HG03108 (cell line): ENCODE data around the gene GALNT18.

Experiments
- ATAC-seq: cut with Tn5 transposase; IDR thresholded peaks from one replicate; pipeline ENCODE4 v1.9.1; 2021; ENCODE audit warnings: moderate library complexity; ENCODE audit not compliant: unreplicated experiment

Gene GALNT18

GRCh38 chr11:11533751-11534150, 88.1 kb downstream of the GALNT18 start:
- no peak for ATAC-seq

- no peak for ATAC-seq
Observed at GRCh38 chr11:11533057-11533456, 88.7 kb downstream of the GALNT18 start.

GRCh38 chr11:11532574-11532973, 89.2 kb downstream of the GALNT18 start:
- ATAC-seq: no peak

GRCh38 chr11:11531131-11531908, 90.5 kb downstream of the GALNT18 start:
- ATAC-seq: no peak

GRCh38 chr11:11528986-11529385, 92.8 kb downstream of the GALNT18 start:
- ATAC-seq: no peak

GRCh38 chr11:11525283-11525682, 96.5 kb downstream of the GALNT18 start:
- ATAC-seq: no peak

GRCh38 chr11:11524436-11525061, 97.3 kb downstream of the GALNT18 start:
- no peak for ATAC-seq

GRCh38 chr11:11522591-11522990, 99.2 kb downstream of the GALNT18 start:
- ATAC-seq: no peak

- ATAC-seq: no peak
Observed at GRCh38 chr11:11521306-11522002, 100.4 kb downstream of the GALNT18 start.

- ATAC-seq: no peak
Observed at GRCh38 chr11:11520231-11521015, 101.4 kb downstream of the GALNT18 start.

- no peak for ATAC-seq
Observed at GRCh38 chr11:11519184-11519583, 102.6 kb downstream of the GALNT18 start.

GRCh38 chr11:11514246-11514645, 107.6 kb downstream of the GALNT18 start:
- no peak for ATAC-seq

GRCh38 chr11:11513422-11513821, 108.4 kb downstream of the GALNT18 start:
- ATAC-seq: no peak

- ATAC-seq: no peak
Observed at GRCh38 chr11:11512929-11513328, 108.9 kb downstream of the GALNT18 start.

GRCh38 chr11:11512502-11512901, 109.3 kb downstream of the GALNT18 start:
- no peak for ATAC-seq

GRCh38 chr11:11512090-11512489, 109.7 kb downstream of the GALNT18 start:
- ATAC-seq: no peak

- no peak for ATAC-seq
Observed at GRCh38 chr11:11510939-11511338, 110.9 kb downstream of the GALNT18 start.

- no peak for ATAC-seq
Observed at GRCh38 chr11:11505692-11506091, 116.1 kb downstream of the GALNT18 start.

GRCh38 chr11:11505190-11505589, 116.6 kb downstream of the GALNT18 start:
- no peak for ATAC-seq

- no peak for ATAC-seq
Observed at GRCh38 chr11:11504071-11504470, 117.7 kb downstream of the GALNT18 start.

GRCh38 chr11:11502263-11502861, 119.4 kb downstream of the GALNT18 start:
- no peak for ATAC-seq
